Right forelimb (tissue), 1 donor: Measurements from ENCODE around the gene LENG8.
"Not testable (repeated sequence)": the region's sequence is repeated elsewhere in the genome, so short reads cannot be mapped to it uniquely, and the experiment has no call there.

Experiments used
- DNase-seq: peaks from one replicate; pipeline ENCODE4 v3.0.0-alpha.2; 2018

The LENG8 gene

DNA sequence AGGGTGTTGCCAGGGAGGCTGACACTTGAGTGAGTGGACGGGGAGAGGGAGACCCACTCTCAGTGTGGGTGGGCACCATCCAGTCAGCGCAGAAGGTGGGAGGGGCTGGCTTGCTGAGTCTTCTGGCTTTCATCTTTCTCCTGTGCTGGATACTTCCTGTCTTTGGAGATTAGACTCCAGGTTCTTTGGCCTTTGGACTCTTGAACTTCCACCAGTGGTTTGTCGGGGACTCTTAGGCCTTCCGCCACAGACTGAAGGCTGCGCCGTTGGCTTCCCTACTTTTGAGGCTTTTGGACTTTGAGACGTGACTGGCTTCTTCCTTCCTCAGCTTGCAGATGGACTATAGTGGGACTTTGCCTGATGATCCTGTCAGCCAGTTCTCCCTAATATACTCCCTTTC lies 4.3 kb upstream of the LENG8 start:
- DNase-seq = no peak

- not testable (repeated sequence) for DNase-seq
Measured at GRCh38 chr19:54446349-54446748, 2.6 kb upstream of the LENG8 start.

GRCh38 chr19:54448040-54448773 lies 792 bp upstream of the LENG8 start:
- peak; percentile 78 for DNase-seq

- DNase-seq = no peak
Measured at GRCh38 chr19:54449701-54450069, 686 bp downstream of the LENG8 start.

- DNase-seq = no peak
Measured at GRCh38 chr19:54451331-54451871, 2.4 kb downstream of the LENG8 start.

DNA sequence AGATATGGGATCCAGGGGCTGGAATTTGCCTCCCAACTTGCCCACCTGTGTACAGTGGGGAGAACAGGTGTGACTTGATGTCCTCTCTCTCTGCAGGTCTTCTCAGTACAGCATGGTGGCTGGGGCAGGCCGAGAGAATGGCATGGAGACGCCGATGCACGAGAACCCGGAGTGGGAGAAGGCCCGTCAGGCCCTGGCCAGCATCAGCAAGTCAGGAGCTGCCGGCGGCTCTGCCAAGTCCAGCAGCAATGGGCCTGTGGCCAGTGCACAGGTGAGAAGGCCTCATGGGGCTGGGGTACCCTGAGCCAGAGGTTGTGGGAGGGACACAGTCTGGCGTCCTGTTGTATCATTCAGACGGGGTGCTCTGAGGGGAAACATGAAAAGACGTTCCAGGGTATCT lies 3.0 kb downstream of the LENG8 start:
- DNase-seq = no peak

- no peak for DNase-seq
Measured at GRCh38 chr19:54452626-54453025, 3.6 kb downstream of the LENG8 start.

DNA sequence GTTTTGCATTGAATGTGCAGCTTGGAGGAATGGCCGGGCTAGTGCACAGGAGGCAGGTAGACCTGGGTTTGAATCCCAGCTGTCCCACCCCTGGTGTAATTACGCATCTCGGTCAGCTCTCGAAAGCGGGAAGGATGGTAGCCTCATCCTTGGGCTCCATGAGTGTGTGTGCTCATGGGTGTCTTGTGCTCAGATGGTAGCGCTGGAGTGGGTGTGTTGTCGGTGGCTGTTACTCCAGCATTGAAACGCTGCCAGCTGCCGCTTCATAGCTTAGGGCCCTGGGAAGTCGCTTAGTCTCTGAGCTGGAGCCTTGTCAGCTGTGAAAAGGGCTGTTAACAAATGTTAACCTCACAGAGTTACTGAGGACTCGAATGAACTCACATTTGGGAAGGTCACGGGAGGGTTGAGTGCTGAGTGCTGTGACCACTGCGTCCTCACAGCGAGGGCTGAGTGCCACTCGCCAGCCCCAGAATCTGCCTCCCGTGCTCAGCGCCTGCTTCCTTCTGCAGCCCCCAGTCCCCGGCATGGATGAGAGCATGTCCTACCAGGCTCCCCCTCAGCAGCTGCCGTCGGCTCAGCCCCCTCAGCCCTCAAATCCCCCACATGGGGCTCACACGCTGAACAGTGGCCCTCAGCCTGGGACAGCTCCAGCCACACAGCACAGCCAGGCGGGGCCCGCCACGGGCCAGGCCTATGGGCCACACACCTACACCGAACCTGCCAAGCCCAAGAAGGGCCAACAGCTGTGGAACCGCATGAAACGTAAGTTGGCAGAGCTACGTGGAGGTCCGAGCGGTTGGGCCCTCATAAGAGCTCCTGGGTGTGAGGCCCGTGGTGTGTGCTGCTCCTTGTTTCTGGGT lies 5.2 kb downstream of the LENG8 start:
- no peak for DNase-seq

DNA sequence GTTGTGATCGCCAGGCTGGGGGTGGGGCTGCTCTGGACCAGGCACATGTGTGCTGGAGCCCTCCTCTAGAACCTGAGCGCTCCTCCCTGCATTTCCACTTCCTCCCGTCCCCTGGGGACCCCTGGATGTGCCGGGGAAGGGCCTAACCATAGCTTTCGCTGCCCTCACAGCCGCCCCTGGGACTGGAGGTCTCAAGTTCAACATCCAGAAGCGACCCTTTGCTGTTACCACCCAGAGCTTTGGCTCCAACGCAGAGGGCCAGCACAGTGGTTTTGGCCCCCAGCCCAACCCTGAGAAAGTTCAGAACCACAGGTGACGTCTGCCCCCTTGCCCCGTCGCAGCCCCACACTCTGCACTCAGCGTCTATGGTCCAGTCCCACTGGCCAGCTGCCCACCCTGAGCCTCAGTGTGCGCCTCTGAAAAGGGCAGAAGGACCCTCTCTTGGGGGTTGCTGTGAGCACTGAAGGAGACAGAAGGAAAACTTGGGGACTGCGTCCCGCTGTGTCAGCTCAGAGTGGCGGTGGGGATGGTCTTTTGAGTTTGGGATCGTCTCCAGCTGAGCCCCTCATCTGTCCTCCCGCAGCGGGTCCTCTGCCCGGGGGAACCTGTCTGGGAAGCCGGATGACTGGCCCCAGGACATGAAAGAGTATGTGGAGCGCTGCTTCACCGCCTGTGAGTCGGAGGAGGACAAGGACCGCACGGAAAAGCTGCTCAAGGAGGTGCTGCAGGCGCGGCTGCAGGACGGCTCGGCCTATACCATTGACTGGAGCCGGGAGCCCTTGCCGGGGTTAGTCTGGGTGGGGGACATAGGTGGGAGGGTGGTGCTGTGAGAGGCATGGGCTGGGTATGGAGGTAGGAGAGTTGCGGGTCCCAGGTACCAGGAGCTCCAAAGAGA lies 6.0 kb downstream of the LENG8 start:
- no peak for DNase-seq

DNA sequence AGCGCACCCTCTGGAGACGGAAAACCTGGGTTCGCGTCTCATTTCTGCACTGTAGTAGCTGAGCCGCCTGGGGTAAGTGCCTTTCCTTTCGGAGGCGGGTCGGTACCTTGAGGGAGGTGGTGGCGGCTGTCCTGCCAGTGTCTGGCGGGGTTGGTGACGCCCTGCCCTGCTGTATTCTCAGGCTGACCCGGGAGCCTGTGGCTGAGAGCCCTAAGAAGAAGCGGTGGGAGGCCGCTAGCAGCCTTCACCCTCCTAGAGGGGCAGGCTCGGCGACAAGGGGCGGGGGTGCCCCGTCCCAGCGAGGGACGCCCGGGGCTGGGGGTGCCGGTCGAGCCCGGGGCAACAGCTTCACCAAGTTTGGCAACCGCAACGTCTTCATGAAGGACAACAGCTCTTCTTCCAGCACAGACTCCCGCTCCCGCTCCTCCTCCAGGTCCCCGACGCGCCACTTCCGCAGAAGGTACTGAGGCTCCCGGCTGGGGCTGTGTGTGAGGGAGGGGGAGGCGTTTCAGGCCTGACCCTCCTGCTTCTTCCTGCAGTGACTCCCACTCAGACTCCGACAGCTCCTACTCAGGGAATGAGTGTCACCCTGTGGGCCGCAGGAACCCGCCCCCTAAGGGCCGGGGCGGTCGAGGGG lies 6.9 kb downstream of the LENG8 start:
- DNase-seq = no peak

- no peak for DNase-seq
Measured at GRCh38 chr19:54456423-54457373, 7.7 kb downstream of the LENG8 start.

GRCh38 chr19:54457773-54458647 lies 9.0 kb downstream of the LENG8 start:
- DNase-seq = no peak

- peak; percentile 32 for DNase-seq
Measured at GRCh38 chr19:54458648-54459281, 9.8 kb downstream of the LENG8 start.

DNA sequence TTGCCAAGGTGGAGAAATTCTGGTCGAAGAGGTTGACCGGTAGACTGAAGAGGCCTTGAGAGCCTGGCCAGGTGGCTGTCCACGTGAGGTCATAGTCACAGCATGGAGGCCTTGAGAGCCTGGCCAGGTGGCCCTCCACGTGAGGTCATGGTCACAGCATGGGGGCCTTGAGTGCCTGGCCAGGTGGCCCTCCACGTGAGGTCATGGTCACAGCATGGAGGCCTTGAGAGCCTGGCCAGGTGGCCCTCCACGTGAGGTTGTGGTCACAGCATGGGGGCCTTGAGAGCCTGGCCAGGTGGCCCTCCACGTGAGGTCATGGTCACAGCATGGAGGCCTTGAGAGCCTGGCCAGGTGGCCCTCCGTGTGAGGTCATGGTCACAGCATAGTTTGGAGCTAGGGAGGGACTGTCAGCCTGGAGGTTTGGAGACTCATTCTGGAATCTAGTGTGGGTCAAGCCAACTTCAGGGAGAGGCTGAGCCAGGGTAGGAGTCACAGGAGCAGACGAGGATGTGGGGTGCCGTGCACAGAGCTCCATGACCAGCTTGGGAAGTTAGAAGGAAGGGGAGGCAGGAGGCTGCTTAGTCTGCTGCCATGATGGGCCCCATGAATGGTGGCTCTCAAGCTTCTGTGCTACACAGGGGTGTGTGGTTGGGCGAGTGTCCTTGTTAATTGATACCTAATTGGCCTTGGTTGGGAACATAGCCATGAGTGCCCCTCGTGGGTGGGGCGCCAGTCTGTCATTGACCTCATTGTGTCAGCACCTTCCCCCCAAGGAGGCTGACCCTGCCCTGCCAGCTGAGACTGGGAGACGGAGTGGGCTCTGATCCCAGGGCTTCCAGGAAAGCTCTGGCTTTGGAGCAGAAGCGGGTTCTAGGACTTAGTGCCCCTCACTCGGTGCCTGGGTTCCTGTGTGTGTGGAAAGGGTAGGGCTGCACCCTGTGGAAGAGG lies 10.6 kb downstream of the LENG8 start:
- DNase-seq = no peak

DNA sequence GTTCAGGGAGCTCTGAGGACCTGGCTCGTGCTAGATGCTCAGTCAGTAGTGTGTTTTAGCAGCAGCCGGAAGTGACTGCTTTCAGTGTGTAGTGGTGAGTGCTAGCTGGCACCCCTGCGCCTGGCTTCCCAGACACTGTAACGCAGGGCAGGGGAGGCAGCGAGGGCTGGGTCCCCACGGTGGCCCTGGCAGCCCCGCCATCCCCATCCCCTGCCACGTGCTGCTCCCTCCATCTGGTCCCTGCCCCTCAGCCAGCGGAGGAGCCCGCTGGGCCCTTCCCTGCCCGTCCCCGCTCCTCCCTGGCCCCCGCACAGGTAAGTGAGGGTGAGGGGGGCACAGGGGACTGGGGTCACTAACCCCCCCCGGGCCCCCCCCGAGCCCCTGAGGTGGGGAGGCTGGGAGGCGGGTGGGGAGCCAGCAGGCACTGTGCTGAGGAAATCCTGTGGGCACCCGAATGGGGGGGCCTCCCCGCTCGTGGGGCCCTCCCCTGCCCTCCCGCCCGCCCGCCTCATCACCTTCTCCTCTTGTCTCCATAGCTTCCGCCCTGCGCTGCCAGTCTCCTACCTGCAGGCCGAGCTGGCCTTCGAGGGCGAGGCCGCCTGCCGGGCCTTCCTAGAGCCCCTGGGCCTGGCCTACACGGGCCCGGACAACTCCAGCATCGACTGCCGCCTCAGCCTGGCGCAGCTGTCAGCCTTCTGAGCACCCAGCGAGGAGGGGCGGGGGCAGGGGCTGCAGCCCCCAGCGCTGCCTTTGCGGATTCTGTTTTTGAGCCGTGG lies 11.4 kb downstream of the LENG8 start:
- DNase-seq = no peak

DNA sequence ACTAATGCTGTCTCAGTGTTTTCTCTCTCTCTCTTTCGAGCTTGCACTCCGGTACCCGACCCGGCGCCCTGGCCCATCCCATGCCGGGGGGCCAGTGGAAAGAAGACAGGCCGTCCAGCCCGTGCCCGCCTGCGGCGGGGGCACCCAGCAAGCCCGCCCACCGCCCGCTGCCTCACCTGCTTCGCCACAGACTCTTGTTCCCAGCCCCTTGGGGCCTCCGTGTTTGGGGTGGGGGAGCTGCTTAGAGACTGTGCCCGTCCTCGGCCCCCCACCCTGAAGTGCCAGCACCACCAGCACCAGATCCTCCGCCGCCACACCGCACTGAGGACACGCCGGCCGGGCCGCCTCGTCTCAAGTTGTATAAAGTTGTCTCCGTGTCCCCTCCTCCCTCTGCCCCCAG lies 12.2 kb downstream of the LENG8 start:
- DNase-seq = no peak

- DNase-seq = peak; percentile 48
Measured at GRCh38 chr19:54461613-54462012, 12.6 kb downstream of the LENG8 start.
